ENCODE measurements around the gene CGB1. TPM values are rescaled to one million over a fixed set of nuclear protein-coding genes. Genes with fewer than 3 reads are reported as not detected.
A peak's percentile ranks its signal among the peaks of the same experiment; 100 is the strongest.
"Not testable (repeated sequence)": the region's sequence is repeated elsewhere in the genome, so short reads cannot be mapped to it uniquely, and the experiment has no call there.

The CGB1 gene
- total and polyA plus RNA-seq, 4 donors: not detected

GRCh38 chr19:49056902-49057596 lies 20.4 kb upstream of the CGB1 start:
- H3K9ac ChIP-seq (ENCODE audit: low read depth in 1 of 2, low read length in 2 of 2); H3K36me3 ChIP-seq (ENCODE audit: control insufficient read depth in 4 of 4, insufficient read depth in 3 of 4, low read depth in 1 of 4, low read length in 3 of 4); H3K27ac ChIP-seq (ENCODE audit: low read depth in 1 of 2, low read length in 2 of 2); DNase-seq (ENCODE audit: low spot score); H3K27me3 ChIP-seq (ENCODE audit: control insufficient read depth in 4 of 4, insufficient read depth in 4 of 4, low read length in 3 of 4); H3K9me3 ChIP-seq (ENCODE audit: control insufficient read depth in 4 of 4, low read length in 3 of 4): not testable (repeated sequence)
- H3K4me3 ChIP-seq (ENCODE audit: low read depth in 1 of 3, low read length in 3 of 3): peak overlapping the region in 2 of 3 donors; percentile 3 to 61
- peaks cover 0 to 22% (median 12%) of the 10 kb centered on the region in 4 donors for H3K4me1 ChIP-seq (ENCODE audit: control insufficient read depth in 4 of 4, insufficient read depth in 4 of 4, low read length in 3 of 4)
- 7% methylated on average over 34 of the region's 34 CpGs for WGBS

GRCh38 chr19:49056101-49056901 lies 19.6 kb upstream of the CGB1 start:
- Histone ChIP-seq H3K9me3 (ENCODE audit: control insufficient read depth in 4 of 4, low read length in 3 of 4) (no peaks in the 10 kb centered on the region), H3K36me3 (ENCODE audit: control insufficient read depth in 4 of 4, insufficient read depth in 3 of 4, low read depth in 1 of 4, low read length in 3 of 4) (no peaks in the 10 kb centered on the region), H3K27me3 (ENCODE audit: control insufficient read depth in 4 of 4, insufficient read depth in 4 of 4, low read length in 3 of 4) (no peaks in the 10 kb centered on the region), H3K9ac (ENCODE audit: low read depth in 1 of 2, low read length in 2 of 2) (no peak overlapping the region), H3K4me1 (ENCODE audit: control insufficient read depth in 4 of 4, insufficient read depth in 4 of 4, low read length in 3 of 4) (peaks cover 0 to 22% (median 12%) of the 10 kb centered on the region in 4 donors), H3K4me3 (ENCODE audit: low read depth in 1 of 3, low read length in 3 of 3) (peak overlapping the region; percentile 59 to 61 (median 59)), H3K27ac (ENCODE audit: low read depth in 1 of 2, low read length in 2 of 2) (no peak overlapping the region)
- TF ChIP-seq JUND (IDR thresholded peaks at IDR 0.05) (no peak), HNF4G (IDR thresholded peaks at IDR 0.05) (no peak), REST (IDR thresholded peaks at IDR 0.05) (no peak), RXRA (IDR thresholded peaks at IDR 0.05) (no peak), RAD21 (IDR thresholded peaks at IDR 0.05) (no peak), TAF1 (conservative IDR thresholded peaks at IDR 0.05) (no peak), YY1 (IDR thresholded peaks at IDR 0.05) (no peak), ZBTB33 (IDR thresholded peaks at IDR 0.05) (no peak), GABPA (IDR thresholded peaks at IDR 0.05 in 1 of 2, conservative IDR thresholded peaks at IDR 0.05 in 1 of 2) (no peak), FOXA1 (IDR thresholded peaks at IDR 0.05) (no peak), CTCF (IDR thresholded peaks at IDR 0.05; ENCODE audit: low read depth, low read length, missing input control) (no peak), ATF3 (IDR thresholded peaks at IDR 0.05) (no peak), FOXA2 (IDR thresholded peaks at IDR 0.05) (no peak), EGR1 (IDR thresholded peaks at IDR 0.05; ENCODE audit: low read depth in 2 of 2) (no peak)
- 2% methylated on average over 63 of the region's 63 CpGs for WGBS
- DNase-seq (ENCODE audit: low spot score): peak; percentile 65

- H3K4me1 ChIP-seq (ENCODE audit: control insufficient read depth in 4 of 4, insufficient read depth in 4 of 4, low read length in 3 of 4); H3K27me3 ChIP-seq (ENCODE audit: control insufficient read depth in 4 of 4, insufficient read depth in 4 of 4, low read length in 3 of 4); H3K4me3 ChIP-seq (ENCODE audit: low read depth in 1 of 3, low read length in 3 of 3); H3K9me3 ChIP-seq (ENCODE audit: control insufficient read depth in 4 of 4, low read length in 3 of 4); H3K36me3 ChIP-seq (ENCODE audit: control insufficient read depth in 4 of 4, insufficient read depth in 3 of 4, low read depth in 1 of 4, low read length in 3 of 4); H3K27ac ChIP-seq (ENCODE audit: low read depth in 1 of 2, low read length in 2 of 2); DNase-seq (ENCODE audit: low spot score); H3K9ac ChIP-seq (ENCODE audit: low read depth in 1 of 2, low read length in 2 of 2): not testable (repeated sequence)
- 78% methylated on average over 24 of the region's 24 CpGs for WGBS
These were observed 13.8 kb upstream of the CGB1 start for GRCh38 chr19:49050376-49051033.

- H3K27me3 ChIP-seq (ENCODE audit: control insufficient read depth in 4 of 4, insufficient read depth in 4 of 4, low read length in 3 of 4); H3K9ac ChIP-seq (ENCODE audit: low read depth in 1 of 2, low read length in 2 of 2); H3K9me3 ChIP-seq (ENCODE audit: control insufficient read depth in 4 of 4, low read length in 3 of 4); H3K36me3 ChIP-seq (ENCODE audit: control insufficient read depth in 4 of 4, insufficient read depth in 3 of 4, low read depth in 1 of 4, low read length in 3 of 4); H3K4me3 ChIP-seq (ENCODE audit: low read depth in 1 of 3, low read length in 3 of 3); H3K4me1 ChIP-seq (ENCODE audit: control insufficient read depth in 4 of 4, insufficient read depth in 4 of 4, low read length in 3 of 4); H3K27ac ChIP-seq (ENCODE audit: low read depth in 1 of 2, low read length in 2 of 2); DNase-seq (ENCODE audit: low spot score): not testable (repeated sequence)
- 80% methylated on average over 3 of the region's 4 CpGs for WGBS
These were observed 13.1 kb upstream of the CGB1 start for GRCh38 chr19:49049834-49050233.
